C4-2B (cell line): ENCODE data around the gene PRDM4.

ENCODE experiments used
- H3K27ac ChIP-seq: fragments of 450-650 bp; 2 replicates; pipeline ENCODE4 v1.5.1; 2017
- CTCF ChIP-seq: fragments of 450-650 bp; conservative IDR thresholded peaks from 2 replicates; pipeline ENCODE4 v1.5.1; 2017; ENCODE audit warnings: mild to moderate bottlenecking
- ZFX ChIP-seq: fragments of 450-650 bp; IDR thresholded peaks from 2 replicates; pipeline ENCODE4 v1.6.1; 2017

PRDM4 gene

GRCh38 chr12:107765316-107765715, 4.4 kb upstream of the PRDM4 start:
- H3K27ac ChIP-seq = no peak overlapping the region
- TF ChIP-seq ZFX (no peak), CTCF (no peak)

GRCh38 chr12:107764626-107765025, 3.7 kb upstream of the PRDM4 start:
- TF ChIP-seq ZFX (no peak), CTCF (no peak)
- peak overlapping the region; percentile 73 for H3K27ac ChIP-seq

DNA sequence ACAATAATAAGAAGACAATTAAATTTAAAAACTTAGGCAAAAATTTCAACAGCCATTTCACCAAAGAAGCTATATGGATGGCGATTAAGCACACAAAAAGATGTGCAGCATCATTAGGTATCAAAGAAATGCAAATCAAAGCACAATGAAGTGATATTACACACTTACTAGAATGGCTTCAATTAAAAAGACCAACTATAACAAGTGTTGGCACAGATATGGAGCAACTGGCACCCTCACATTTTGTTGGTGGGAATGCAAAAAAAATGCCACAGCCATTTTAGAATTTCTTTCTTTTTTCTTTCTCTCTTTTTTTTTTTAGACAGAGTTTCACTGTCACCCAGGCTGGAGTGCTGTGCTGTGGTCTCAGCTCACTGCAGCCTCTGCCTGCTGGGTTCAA, 1.9 kb upstream of the PRDM4 start:
- no peak overlapping the region for H3K27ac ChIP-seq
- TF ChIP-seq ZFX (no peak), CTCF (no peak)

DNA sequence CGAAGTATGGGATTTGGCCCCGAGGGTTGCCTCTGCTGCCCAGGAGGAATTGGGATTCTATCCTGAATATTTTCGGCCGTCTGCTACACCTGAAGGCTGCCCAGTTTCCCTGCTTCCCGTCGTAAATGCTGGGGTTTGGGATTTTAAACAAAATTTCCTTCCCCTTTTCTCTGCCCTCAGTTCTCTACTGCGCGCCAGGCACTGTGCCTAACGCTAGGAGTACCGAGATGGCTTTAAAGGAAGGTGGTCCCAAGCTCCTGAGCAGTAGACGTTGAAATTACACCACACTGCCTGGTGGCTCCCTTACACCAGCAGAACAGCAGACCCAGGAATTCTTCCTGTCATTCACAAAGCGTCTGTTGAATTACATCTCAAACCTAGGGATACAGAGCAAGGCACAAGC, 566 bp upstream of the PRDM4 start:
- TF ChIP-seq ZFX = no peak
- no peak for TF ChIP-seq CTCF
- H3K27ac ChIP-seq = peak overlapping the region; percentile 86

GRCh38 chr12:107760207-107760808, 629 bp downstream of the PRDM4 start:
- peak overlapping the region; percentile 86 for H3K27ac ChIP-seq
- TF ChIP-seq CTCF = no peak
- TF ChIP-seq ZFX = no peak

DNA sequence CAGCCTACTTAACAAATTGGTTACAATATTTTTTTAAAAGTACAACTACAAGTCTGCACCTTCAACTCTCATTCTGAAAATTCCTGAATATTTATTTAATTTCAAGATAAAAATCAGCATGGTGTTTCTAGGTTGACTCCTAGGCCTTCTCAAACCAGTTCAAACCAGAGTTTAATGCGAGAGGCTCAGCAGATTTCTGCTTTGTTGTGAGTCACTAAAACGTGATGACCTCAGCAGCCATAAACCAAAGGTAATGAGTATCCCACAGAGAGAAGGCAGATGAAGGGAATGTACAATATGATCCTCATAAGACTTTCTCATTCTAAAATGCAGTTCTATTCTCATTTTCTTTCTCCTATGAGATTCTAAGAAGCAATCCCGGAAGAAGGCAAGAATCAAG, 1.5 kb downstream of the PRDM4 start:
- TF ChIP-seq ZFX (no peak), CTCF (no peak)

DNA sequence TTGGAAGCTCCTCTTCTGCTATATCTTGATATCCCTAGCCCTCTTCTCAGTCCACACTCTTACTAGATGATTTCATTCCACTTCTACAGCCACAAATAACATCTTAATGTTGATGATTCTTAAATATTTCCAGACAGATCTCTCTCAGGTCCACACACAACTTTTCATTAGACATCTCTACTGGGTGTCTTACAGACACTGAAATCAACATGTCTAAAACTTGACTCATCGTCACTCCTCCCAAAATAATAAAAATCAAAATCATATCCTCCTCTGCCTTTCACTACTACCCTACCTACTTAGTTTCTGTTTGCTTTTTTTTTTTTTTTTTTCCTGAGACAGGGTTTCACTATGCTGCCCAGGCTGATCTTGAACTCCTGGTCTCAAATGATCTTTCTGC, 11.9 kb downstream of the PRDM4 start:
- no peak overlapping the region for H3K27ac ChIP-seq
- TF ChIP-seq ZFX (no peak), CTCF (no peak)

More for the DNA sequence above, 1.5 kb downstream of the PRDM4 start:
- H3K27ac ChIP-seq = no peak overlapping the region
